Urinary bladder (tissue), 4 donors: ENCODE measurements around the gene PAGE1. TPM values are rescaled to one million over a fixed set of nuclear protein-coding genes. Genes with fewer than 3 reads are reported as not detected.
A peak's percentile ranks its signal among the peaks of the same experiment; 100 is the strongest.
"Not testable (repeated sequence)": the region's sequence is repeated elsewhere in the genome, so short reads cannot be mapped to it uniquely, and the experiment has no call there.

Experiments
- DNase-seq: peaks from one replicate; pipeline ENCODE4 v3.0.0-alpha.2; 2015; ENCODE audit errors: extremely low spot score
- H3K27ac ChIP-seq: one replicate; pipeline ENCODE4 v1.5.1; 2013; ENCODE audit warnings: low read depth, mild to moderate bottlenecking, moderate library complexity
- H3K36me3 ChIP-seq: one replicate; pipeline ENCODE4 v1.6.1; 2013; ENCODE audit warnings: mild to moderate bottlenecking, moderate library complexity; ENCODE audit not compliant: insufficient read depth
- H3K4me1 ChIP-seq: one replicate; pipeline ENCODE4 v1.6.1; 2013; ENCODE audit warnings: mild to moderate bottlenecking, moderate library complexity; ENCODE audit not compliant: insufficient read depth
- H3K4me3 ChIP-seq: one replicate; pipeline ENCODE4 v1.5.1; 2013; ENCODE audit warnings: low read depth, low read length
- WGBS: extraction: QIAGEN DNeasy Blood & Tissue Kit; methylation state at CpG from one replicate; pipeline ENCODE4 v1.1.7; 2013; 5-methylcytosine and 5-hydroxymethylcytosine counted together
- polyA plus RNA-seq: library from polyadenylated mRNA; stranded (reverse); fragments of 200-250 nt; gene quantifications from one replicate; pipeline ENCODE4 v1.2.3, GENCODE V29; 2013
- total RNA-seq: library from RNA; depleted of rRNA; stranded (reverse); fragments of >200 nt; gene quantifications from one replicate; pipeline ENCODE4 v1.2.3, GENCODE V29; 2014
- donor health status: healthy with polysubstance abuse.
- donor health status: healthy.

Gene PAGE1, protein sequence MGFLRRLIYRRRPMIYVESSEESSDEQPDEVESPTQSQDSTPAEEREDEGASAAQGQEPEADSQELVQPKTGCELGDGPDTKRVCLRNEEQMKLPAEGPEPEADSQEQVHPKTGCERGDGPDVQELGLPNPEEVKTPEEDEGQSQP
- not detected for total RNA-seq
- polyA plus RNA-seq: not detected

DNA sequence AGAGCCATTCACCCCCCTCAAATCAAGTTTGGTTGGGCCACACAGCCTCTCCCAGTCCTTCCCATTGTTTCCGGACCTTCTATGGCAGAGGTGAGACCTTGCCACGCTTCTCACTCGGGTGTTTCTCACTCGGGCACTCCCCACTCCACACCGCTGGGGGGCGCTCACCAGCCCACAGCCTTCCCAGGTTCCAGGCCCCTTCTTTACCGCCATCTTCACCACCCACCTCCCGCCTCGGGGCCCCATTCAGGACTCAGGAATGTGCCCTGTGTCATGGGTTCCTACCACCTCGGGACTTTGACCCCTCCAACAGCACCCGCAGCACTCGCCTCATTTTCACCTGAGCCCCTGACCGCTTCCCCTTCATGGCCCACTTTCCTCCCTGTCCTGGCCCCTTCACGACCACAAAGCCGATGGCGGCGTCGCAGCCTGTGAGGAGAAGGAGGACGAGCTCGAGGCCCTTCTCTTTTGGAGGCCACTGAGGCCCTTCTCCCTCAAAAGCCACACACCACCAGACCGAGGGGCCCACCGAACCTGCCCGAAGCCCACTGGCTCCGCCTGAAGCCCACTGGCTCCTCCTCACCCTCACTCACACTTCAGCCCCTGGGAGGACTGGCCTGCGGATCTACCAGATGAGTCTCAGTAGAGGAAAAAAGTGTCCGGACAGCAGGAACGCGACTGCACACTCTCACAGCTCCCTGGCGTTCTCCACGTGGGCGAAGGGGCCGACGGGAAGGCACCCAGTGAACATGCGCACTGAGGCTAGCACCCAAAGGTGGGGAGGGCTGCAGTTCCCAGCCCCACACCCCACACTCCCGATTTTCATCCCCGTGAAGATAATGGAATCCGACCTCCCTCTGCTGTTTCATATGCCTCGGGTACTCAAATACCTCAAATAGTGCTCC is at the start of gene PAGE1:
Gene PAGE1 (minus strand): TSS at position 709 of the 905 bp plus-strand sequence. CDS start 1,214 bp downstream, outside the sequence.
- H3K4me1 ChIP-seq: no peaks in the 10 kb centered on the region
- H3K4me3 ChIP-seq: no peak within 1 kb of the TSS
- 94% methylated on average over 38 of the region's 38 CpGs for WGBS
- no peak within 1 kb of the TSS for H3K27ac ChIP-seq
- no peak for DNase-seq
- no peaks in the 10 kb centered on the region for H3K36me3 ChIP-seq

DNA sequence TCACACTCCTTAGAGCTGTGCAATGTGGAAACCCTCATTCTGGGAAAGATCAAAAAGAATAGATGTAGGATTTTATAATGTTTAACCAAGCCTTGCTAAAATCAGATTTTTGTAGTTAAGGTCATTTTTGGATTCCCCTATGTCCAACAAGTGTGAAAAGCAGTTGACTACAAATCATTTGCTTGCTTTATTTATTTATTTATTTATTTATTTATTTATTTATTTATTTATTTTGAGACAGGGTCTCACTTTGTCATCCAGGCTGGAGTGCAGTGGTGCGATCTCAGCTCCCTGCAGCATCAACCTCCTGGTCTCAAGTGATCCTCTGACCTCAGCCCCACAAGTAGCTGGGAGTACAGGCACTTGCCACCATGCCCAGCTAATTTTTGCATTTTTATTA is 45.7 kb upstream of the PAGE1 start:
- H3K36me3 ChIP-seq, H3K4me1 ChIP-seq, DNase-seq, H3K4me3 ChIP-seq, H3K27ac ChIP-seq: not testable (repeated sequence)
- 97% methylated on average over 1 of the region's 1 CpG for WGBS

DNA sequence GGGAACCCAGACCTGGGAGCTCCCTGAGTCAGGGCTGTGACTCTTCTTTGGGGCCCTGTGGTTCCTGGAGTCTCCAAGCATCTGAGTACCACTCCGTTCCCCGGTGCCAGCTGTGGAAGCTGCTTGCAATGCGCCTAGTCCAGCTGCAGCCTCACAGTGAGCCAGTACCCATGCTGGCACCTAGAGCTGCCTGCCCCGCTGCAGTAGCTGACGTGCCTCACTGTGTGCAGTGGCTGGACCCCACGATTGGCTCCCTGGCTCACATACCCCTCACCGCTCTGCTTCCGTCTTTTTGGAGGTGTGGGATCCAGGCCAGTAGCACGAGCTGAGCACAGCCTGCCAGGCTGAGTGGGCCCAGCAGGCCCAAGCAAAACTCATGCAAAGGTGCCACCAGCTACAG is 32.1 kb upstream of the PAGE1 start:
- H3K4me3 ChIP-seq: no peak overlapping the region
- no peaks in the 10 kb centered on the region for H3K4me1 ChIP-seq
- 89% methylated on average over 9 of the region's 9 CpGs for WGBS
- H3K36me3 ChIP-seq: no peaks in the 10 kb centered on the region
- no peak overlapping the region for H3K27ac ChIP-seq
- DNase-seq: no peak

DNA sequence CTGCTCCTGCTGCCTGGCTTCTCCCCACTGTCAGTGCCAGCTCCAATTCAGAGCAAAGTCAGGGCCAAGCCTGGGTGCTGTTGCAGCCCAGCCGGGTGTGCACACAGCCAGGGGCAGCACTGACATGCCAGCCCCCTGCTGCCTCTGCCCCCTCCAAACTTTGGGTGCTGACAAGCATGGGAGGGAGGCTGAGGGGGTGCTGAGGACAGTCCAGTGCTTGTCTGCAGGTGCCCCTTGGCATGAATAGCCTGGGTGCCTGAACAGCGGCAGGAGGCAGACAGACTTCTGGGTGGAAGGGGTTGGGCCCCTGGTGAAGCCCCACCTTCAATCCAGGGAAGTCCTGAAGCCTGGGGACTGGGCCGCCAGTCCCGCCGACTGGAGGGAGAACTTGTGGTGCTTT is 31.2 kb upstream of the PAGE1 start:
- DNase-seq: no peak
- Histone ChIP-seq H3K4me3 (no peak overlapping the region), H3K4me1 (no peaks in the 10 kb centered on the region), H3K36me3 (no peaks in the 10 kb centered on the region), H3K27ac (no peak overlapping the region)
- WGBS: 89% methylated on average over 5 of the region's 5 CpGs

DNA sequence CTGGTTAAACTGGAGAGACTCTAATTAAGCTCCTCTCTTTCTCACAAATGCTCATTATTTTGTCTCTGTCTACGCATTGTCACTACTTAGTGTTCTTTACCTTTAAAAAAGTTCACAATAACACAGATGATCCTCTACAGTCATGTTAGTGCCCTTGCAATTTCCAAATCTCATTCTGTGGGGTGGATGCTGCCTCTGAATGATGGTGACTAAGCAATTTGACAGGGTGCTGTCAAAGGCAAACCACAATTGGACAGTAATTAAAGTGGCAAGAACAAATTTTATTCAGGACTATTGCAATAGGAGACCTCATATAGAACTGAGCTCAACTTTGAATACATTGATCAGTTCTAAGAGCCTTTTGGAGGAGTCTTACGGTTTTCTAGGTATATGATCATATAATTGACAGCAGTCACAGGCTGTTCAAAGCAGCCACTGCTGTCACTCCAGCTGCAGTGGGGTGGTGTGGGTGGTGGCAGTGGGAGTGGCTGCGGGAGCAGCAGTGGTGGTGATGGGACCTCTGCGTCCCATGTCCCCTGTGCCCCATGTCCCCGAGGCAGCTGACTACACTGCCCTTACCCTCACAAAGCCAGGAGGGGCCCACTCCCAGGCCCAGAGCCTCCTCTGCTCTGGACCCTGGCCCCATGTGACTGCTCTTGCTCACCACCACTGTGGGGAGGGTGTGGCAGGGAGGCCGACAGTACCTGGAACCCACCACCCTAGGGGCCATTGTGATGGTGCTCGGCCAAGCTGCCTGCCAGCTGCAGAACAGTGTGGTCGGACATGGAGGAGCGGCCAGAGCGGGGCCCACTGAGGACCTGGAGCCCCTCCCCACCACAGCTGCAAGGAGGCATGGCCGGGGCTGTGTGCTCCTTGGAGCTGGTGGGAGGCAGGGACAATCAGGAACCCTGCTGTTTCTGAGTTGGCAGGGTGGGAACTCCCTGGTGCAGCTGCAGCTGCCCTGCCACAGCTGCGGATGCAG is 30.4 kb upstream of the PAGE1 start:
- no peaks in the 10 kb centered on the region for H3K36me3 ChIP-seq
- 93% methylated on average over 12 of the region's 12 CpGs for WGBS
- H3K4me1 ChIP-seq: no peaks in the 10 kb centered on the region
- DNase-seq: no peak
- H3K27ac ChIP-seq: no peak overlapping the region
- no peak overlapping the region for H3K4me3 ChIP-seq

DNA sequence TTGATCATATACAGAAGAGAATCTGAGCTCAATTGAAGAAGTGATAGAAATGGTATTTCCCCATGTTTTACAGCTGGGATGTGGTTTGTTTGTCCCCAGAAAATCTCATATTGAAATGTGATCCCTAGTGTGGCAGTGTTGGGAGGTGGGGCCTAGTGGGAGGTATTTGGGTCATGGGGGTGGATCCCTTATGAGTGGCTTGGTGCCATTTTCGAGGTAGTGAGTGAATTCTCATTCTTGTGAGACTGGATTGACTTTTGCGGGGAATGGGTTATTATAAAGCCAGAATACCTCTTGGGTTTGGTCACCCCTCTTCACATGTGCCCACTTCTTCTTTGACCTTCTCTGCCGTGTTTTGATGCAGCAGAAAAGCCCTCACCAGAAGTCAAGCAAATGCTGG is 29.6 kb upstream of the PAGE1 start:
- Histone ChIP-seq H3K4me1 (no peaks in the 10 kb centered on the region), H3K36me3 (no peaks in the 10 kb centered on the region), H3K4me3 (no peak overlapping the region), H3K27ac (no peak overlapping the region)
- WGBS: 67% methylated on average over 3 of the region's 3 CpGs
- DNase-seq: no peak

DNA sequence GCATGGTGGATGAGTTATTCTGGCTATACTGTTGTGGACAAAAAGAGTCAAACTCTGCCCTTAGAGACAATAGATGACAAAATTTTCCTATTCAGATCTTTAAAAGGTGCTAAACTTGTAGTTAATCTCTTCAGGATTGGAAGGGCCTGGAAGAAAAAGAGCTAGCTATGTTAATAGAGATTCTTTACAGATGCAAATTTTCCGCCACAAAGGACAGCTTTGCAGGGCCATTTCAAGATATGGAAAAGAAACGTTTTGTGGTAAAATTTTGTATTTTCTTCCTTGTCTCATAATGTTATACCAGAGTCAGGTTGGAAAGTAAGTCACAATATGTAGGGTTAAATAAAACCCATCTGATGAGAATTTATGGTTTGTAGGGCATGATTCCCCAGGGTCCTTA is 24.3 kb upstream of the PAGE1 start:
- H3K36me3 ChIP-seq, H3K4me3 ChIP-seq, DNase-seq, H3K4me1 ChIP-seq, H3K27ac ChIP-seq: not testable (repeated sequence)
- 72% methylated on average over 2 of the region's 2 CpGs for WGBS

DNA sequence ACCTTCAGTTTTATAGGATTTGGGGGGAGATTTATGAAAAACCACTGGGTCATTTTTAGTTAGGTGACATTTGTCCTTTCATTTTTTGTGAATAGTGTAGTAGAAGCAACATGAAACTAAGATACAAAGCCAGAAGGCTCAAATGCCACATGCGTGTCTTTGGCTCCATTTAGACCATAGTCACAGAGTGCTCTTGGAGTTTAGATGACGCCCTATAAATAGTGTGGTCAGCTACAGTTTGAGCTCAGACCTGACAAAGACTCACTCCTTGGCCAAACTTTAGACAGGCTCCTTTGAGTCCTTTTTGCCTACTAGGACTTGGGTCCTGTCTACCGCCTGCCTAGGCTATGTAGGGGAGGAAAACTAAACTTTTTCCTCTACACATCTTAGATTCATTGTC is 16.8 kb upstream of the PAGE1 start:
- H3K4me1 ChIP-seq: no peaks in the 10 kb centered on the region
- H3K27ac ChIP-seq: no peak overlapping the region
- DNase-seq: no peak
- no peak overlapping the region for H3K4me3 ChIP-seq
- no peaks in the 10 kb centered on the region for H3K36me3 ChIP-seq
- 92% methylated on average over 3 of the region's 3 CpGs for WGBS

DNA sequence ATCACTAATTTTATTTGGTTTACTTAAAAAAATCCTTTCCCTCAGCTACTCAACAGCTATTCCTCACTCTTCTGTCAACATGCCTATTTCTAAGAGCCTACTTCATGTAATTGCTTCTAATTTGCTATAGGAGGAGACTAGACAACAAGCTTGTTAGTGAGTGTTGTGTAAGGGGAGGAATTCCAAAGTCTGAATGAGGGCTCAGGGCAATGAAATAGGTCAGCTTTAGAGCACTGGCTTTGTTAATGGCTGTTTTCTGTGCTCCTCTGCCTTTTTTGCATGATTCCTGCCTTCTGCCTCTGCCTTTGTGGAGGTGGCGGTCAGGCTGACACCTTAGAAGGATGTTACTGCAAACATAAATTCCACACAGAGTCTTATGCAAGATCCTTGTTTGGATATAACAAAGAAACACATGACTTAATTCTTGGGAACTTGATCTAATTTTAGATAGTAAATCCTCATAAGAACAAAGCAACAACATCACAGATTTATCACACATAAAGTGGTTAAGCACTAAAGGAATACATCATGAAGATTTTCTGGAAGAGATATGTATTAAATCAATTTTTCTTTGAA is 15.0 kb upstream of the PAGE1 start:
- Histone ChIP-seq H3K4me3 (no peak overlapping the region), H3K27ac (no peak overlapping the region), H3K36me3 (no peaks in the 10 kb centered on the region), H3K4me1 (no peaks in the 10 kb centered on the region)
- no peak for DNase-seq
- WGBS: 75% methylated on average over 1 of the region's 1 CpG

DNA sequence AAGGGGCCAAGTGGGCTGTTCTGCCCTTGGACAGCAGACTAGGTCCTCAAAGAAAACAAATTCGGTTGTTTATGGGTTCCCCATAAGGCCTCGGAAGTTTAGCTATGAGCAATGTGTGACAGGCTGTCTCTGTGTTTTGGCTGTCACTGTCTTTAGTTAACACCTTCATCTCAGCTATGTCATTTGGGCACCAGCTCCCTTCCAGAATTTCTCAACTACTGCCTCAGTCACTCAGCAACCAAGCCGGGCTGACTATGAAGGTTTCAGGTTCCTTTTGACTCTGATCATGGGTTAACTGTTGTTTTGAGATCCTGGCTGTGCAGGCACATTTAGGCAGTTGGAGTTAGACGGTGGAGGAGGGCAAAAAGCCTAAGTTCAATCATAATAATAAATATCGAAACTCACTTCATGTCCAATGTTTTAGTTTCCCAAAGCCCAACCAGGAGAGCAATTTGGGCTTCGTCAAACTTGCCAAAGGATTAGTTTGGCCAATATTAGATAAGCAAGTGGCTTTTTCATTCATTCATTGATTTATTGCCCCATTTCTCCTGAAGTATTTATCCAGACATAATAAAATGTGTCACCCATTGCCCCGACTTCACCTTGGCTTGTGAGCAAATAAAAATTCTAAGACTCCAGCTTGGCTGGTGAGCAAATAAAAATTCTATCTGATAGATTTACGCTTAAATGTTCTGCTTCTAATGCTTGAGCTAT is 9.1 kb upstream of the PAGE1 start:
- no peaks in the 10 kb centered on the region for H3K36me3 ChIP-seq
- 16% methylated on average over 8 of the region's 8 CpGs for WGBS

DNA sequence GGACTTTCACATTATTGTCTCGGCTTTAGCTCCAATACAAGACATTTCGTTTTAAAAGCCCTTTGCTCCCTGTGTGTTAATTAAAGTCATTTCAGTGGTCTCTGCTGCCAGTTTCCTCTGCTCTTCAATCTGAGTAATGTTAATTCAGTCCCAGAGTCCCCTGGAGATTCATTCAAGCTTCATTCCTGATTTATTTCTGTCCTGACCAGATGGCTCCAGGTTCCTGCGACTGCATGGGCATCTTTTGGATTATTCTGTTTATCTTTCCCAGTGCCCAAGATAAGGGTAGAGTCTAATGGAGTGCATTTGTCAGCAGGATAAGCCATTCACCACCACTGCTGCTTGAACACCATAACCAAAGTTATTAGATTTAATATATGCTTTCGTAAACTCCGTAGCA is 6.1 kb upstream of the PAGE1 start:
- H3K4me3 ChIP-seq: no peak overlapping the region
- no peak overlapping the region for H3K27ac ChIP-seq
- DNase-seq: no peak
- no peaks in the 10 kb centered on the region for H3K4me1 ChIP-seq
- no peaks in the 10 kb centered on the region for H3K36me3 ChIP-seq
- 34% methylated on average over 5 of the region's 5 CpGs for WGBS

More for the DNA sequence above, 9.1 kb upstream of the PAGE1 start:
- H3K27ac ChIP-seq: no peak overlapping the region
- no peak overlapping the region for H3K4me3 ChIP-seq
- peak; percentile 18 for DNase-seq
- H3K4me1 ChIP-seq: no peaks in the 10 kb centered on the region

DNA sequence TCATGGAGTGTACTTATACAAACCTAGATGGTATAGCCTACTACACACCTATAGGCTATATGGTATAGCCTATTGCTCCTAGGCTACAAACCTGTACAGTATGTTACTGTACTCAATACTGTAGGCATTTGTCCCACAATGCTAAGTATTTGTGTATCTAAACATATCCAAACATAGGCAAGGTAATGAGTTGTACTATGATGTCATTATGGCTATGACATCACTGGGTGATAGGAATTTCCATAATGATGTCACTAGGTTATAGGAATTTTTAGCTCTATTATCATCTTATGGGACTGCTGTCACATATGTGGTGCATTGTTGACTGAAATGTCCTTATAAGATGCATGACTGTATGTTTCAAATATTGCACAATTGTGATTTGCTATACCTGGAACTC is 5.5 kb upstream of the PAGE1 start:
- no peak overlapping the region for H3K4me3 ChIP-seq
- no peaks in the 10 kb centered on the region for H3K36me3 ChIP-seq
- no peaks in the 10 kb centered on the region for H3K4me1 ChIP-seq
- DNase-seq: no peak
- no peak overlapping the region for H3K27ac ChIP-seq
